Body of pancreas (tissue), 4 donors: ENCODE measurements around the gene ARHGAP42.

Source experiments
- CTCF ChIP-seq, 7 experiments: fragments of 450-650 bp in 4 of 7; fragments of 200-600 bp in 3 of 7; sonication (generic) in 3 of 7; IDR thresholded peaks; one replicate each; pipeline ENCODE4 v1.5.1; 2016 to 2019; ENCODE audit warnings: antibody characterized with exemption in 7 of 7
- POLR2A ChIP-seq, 3 donors: fragments of 450-650 bp; IDR thresholded peaks; one replicate each; pipeline ENCODE4 v1.6.1; 2016; ENCODE audit warnings: antibody characterized with exemption in 3 of 3, mild to moderate bottlenecking in 2 of 3

DNA sequence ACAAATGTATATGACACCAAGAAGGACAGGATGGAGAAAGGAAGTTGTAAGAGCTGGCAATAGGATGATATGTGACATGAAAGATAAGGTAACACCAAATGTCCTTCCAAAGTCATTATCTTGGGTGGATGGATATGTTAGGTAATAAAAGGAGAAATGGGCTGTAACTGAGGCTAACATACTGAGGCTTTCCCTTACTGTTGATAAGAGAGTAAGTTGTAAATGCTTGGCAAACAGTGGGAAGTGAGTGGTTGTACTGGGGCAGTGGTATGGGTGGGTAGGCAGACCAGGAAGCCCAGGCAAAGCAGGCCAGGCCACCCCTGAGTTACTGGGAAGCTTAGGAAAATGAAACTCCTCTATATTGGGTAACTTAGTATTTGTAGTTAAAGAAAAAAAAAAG, 73.7 kb downstream of the ARHGAP42 start:
- no peak for TF ChIP-seq CTCF (IDR thresholded peaks at IDR 0.05)
- no peak for TF ChIP-seq POLR2A (IDR thresholded peaks at IDR 0.05)
